HFFc6 (cell line): ENCODE results near the gene VPS50. TPM values are rescaled to one million over a fixed set of nuclear protein-coding genes. Genes with fewer than 3 reads are reported as not detected.

Source experiments
- DNase-seq: peaks from one replicate; pipeline ENCODE4 v3.0.0-alpha.2; 2018
- H3K27ac Mint-ChIP-seq: 2 replicates; pipeline ENCODE4 v1.8.0; 2020; ENCODE audit warnings: mild to moderate bottlenecking, mixed read lengths
- H3K27me3 Mint-ChIP-seq: 2 replicates; pipeline ENCODE4 v1.8.0; 2021; ENCODE audit warnings: mild to moderate bottlenecking, moderate library complexity, mixed read lengths; ENCODE audit not compliant: insufficient read depth
- H3K36me3 Mint-ChIP-seq: 2 replicates; pipeline ENCODE4 v1.8.0; 2021; ENCODE audit warnings: low read depth, mixed read lengths
- H3K4me1 Mint-ChIP-seq: 2 replicates; pipeline ENCODE4 v1.8.0; 2020; ENCODE audit warnings: low read depth, mixed read lengths
- H3K4me3 Mint-ChIP-seq: 2 replicates; pipeline ENCODE4 v1.8.0; 2020; ENCODE audit warnings: mild to moderate bottlenecking, moderate library complexity, mixed read lengths
- H3K9me3 Mint-ChIP-seq: 2 replicates; pipeline ENCODE4 v1.8.0; 2020; ENCODE audit warnings: mild to moderate bottlenecking, mixed read lengths
- total RNA-seq, 6 experiments: library from RNA; stranded (reverse); fragmentation: NEBNext Ultra II Directional; extraction: Animal tissue kit (Norgen Biotek cat#: 25700); gene quantifications; 2 replicates in 1 of 6; 3 replicates in 5 of 6; pipeline ENCODE4 v1.2.3, GENCODE V29; 2021
- TF ChIP-seq, protein P1 (sequence below): fragments of 200-600 bp; sonication (generic); IDR thresholded peaks from 2 replicates; pipeline ENCODE4 v1.5.0; 2021; ENCODE audit warnings: antibody characterized with exemption, mild to moderate bottlenecking

The VPS50 gene
- total RNA-seq, 6 experiments from 2014 or later, result 17.0 to 20.3 (median 19.1) TPM

GRCh38 chr7:93298671-93299070 lies 66.5 kb downstream of the VPS50 start:
- peaks cover 2% of the 10 kb centered on the region; the same call in 1 of the 2 replicates for H3K27me3 Mint-ChIP-seq
- H3K4me1 Mint-ChIP-seq, result peaks cover 18% of the 10 kb centered on the region
- no peaks in the 10 kb centered on the region for H3K36me3 Mint-ChIP-seq
- peak; percentile 27 for DNase-seq
- no peaks in the 10 kb centered on the region for H3K9me3 Mint-ChIP-seq
- H3K4me3 Mint-ChIP-seq, result no peak overlapping the region
- peak overlapping the region; percentile 9; the same call in 1 of the 2 replicates for H3K27ac Mint-ChIP-seq
- TF ChIP-seq, protein P1, sequence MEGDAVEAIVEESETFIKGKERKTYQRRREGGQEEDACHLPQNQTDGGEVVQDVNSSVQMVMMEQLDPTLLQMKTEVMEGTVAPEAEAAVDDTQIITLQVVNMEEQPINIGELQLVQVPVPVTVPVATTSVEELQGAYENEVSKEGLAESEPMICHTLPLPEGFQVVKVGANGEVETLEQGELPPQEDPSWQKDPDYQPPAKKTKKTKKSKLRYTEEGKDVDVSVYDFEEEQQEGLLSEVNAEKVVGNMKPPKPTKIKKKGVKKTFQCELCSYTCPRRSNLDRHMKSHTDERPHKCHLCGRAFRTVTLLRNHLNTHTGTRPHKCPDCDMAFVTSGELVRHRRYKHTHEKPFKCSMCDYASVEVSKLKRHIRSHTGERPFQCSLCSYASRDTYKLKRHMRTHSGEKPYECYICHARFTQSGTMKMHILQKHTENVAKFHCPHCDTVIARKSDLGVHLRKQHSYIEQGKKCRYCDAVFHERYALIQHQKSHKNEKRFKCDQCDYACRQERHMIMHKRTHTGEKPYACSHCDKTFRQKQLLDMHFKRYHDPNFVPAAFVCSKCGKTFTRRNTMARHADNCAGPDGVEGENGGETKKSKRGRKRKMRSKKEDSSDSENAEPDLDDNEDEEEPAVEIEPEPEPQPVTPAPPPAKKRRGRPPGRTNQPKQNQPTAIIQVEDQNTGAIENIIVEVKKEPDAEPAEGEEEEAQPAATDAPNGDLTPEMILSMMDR, result no peak

GRCh38 chr7:93301736-93302135 lies 69.6 kb downstream of the VPS50 start:
- no peaks in the 10 kb centered on the region; the same call in 1 of the 2 replicates for H3K36me3 Mint-ChIP-seq
- H3K4me1 Mint-ChIP-seq, result peaks cover 26% of the 10 kb centered on the region
- no peak overlapping the region for H3K4me3 Mint-ChIP-seq
- peaks cover 2% of the 10 kb centered on the region; the same call in 1 of the 2 replicates for H3K27me3 Mint-ChIP-seq
- no peak for DNase-seq
- no peak overlapping the region for H3K27ac Mint-ChIP-seq
- H3K9me3 Mint-ChIP-seq, result no peaks in the 10 kb centered on the region
- TF ChIP-seq, protein P1, result no peak

- Mint-ChIP-seq H3K4me1 (peaks cover 44% of the 10 kb centered on the region), H3K27ac (peak overlapping the region; percentile 94), H3K9me3 (no peaks in the 10 kb centered on the region), H3K36me3 (peaks cover 6% of the 10 kb centered on the region; the same call in 1 of the 2 replicates), H3K4me3 (peak overlapping the region; percentile 80), H3K27me3 (peaks cover under 1% of the 10 kb centered on the region; the same call in 1 of the 2 replicates)
- TF ChIP-seq, protein P1, result no peak
- peak; percentile 86 for DNase-seq
These were observed 75.0 kb downstream of the VPS50 start for GRCh38 chr7:93307131-93307660.

- TF ChIP-seq, protein P1, result no peak
- no peak for DNase-seq
- H3K36me3 Mint-ChIP-seq, result peaks cover 11% of the 10 kb centered on the region
- H3K4me1 Mint-ChIP-seq, result peaks cover 50% of the 10 kb centered on the region
- no peaks in the 10 kb centered on the region for H3K9me3 Mint-ChIP-seq
- no peaks in the 10 kb centered on the region for H3K27me3 Mint-ChIP-seq
- H3K4me3 Mint-ChIP-seq, result peak overlapping the region; percentile 80; the same call in 1 of the 2 replicates
- H3K27ac Mint-ChIP-seq, result peak overlapping the region; percentile 94
These were observed 75.8 kb downstream of the VPS50 start for GRCh38 chr7:93307943-93308342.

DNA sequence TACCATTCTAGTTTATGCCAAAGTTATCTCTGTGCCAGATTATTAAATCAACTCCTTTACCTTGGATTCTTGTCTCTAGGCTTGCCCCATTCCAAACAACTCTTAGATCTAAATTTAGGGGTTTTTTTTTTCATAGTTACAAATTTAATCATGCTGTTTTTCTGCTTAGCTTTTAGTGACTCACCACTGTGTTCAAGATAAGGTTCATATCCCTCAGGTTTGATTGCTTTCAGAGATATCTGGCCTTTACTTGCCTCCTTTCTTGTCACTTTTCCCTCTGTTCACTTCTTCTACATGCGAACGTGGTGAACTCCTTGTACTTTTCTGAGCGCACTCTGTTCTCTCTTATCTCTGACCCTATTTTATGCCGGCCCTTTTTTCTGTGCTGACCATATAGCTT lies 78.2 kb downstream of the VPS50 start:
- Mint-ChIP-seq H3K36me3 (peaks cover 14% of the 10 kb centered on the region), H3K27me3 (no peaks in the 10 kb centered on the region), H3K4me3 (peak overlapping the region; percentile 18), H3K9me3 (no peaks in the 10 kb centered on the region), H3K4me1 (peaks cover 69% of the 10 kb centered on the region), H3K27ac (peak overlapping the region; percentile 49)
- DNase-seq, result peak; percentile 20
- TF ChIP-seq, protein P1, result no peak
